GM12878 (cell line): ENCODE data around the gene KRT33A. TPM values are rescaled to one million over a fixed set of nuclear protein-coding genes. Genes with fewer than 3 reads are reported as not detected.
A peak's percentile ranks its signal among the peaks of the same experiment; 100 is the strongest.

ENCODE experiments used
- ATAC-seq: fragments of 200-7000 bp; cut with Tn5 transposase; 3 replicates; pipeline ENCODE4 v1.9.1; 2020; ENCODE audit warnings: mild to moderate bottlenecking, moderate library complexity
- BruUV-seq: library from RNA; stranded (reverse); fragments of 400-500 nt; replicated peaks from 2 replicates; lab custom pipeline; 2021; lab: Mats Ljungman, UMichigan
- CTCF ChIA-PET: fragments of 300-600 bp; sonication (Branson Sonifier 250); formaldehyde crosslinking; extraction: SDS; loops from one replicate; lab custom pipeline; 2021; ENCODE audit warnings: inconsistent platforms; lab: Yijun Ruan, JAX
- POLR2A ChIA-PET: fragments of 350-600 bp; formaldehyde crosslinking; extraction: SDS; loops from one replicate; lab custom pipeline; 2021; ENCODE audit warnings: inconsistent platforms; lab: Charles Lee
- RAD21 ChIA-PET: fragments of 300-600 bp; sonication (Branson Sonifier 250); formaldehyde crosslinking; loops from one replicate; lab custom pipeline; 2023; ENCODE audit warnings: antibody characterized with exemption; ENCODE audit not compliant: unreplicated experiment; lab: Charles Lee
- SMC1A ChIA-PET: fragments of 300-600 bp; sonication (Branson Sonifier 250); formaldehyde crosslinking; loops from one replicate; lab custom pipeline; 2023; ENCODE audit not compliant: unreplicated experiment, uncharacterized antibody; lab: Charles Lee
- DNase-seq: peaks from one replicate; pipeline ENCODE4 v3.0.0-alpha.2; 2011; ENCODE audit warnings: low read depth, low spot score
- FAIRE-seq: peaks from 3 replicates; lab custom pipeline; 2011; peaks lifted over from hg19 to GRCh38; lab: Jason Lieb, UNC
- H2AFZ ChIP-seq: 2 replicates; pipeline ENCODE4 v1.6.0; 2011; ENCODE audit warnings: low read depth, low read length, control low read depth; ENCODE audit not compliant: control insufficient read depth
- H3K27ac ChIP-seq: 2 replicates; pipeline ENCODE4 v1.5.1; 2011; ENCODE audit warnings: control low read depth; ENCODE audit not compliant: control insufficient read depth, insufficient read depth
- H3K27me3 ChIP-seq, 2 experiments: replicated peaks in 1 of 2; 2 replicates each; pipeline versions ENCODE4 v1.6.0 to v1.6.1; 2011; ENCODE audit warnings: low read length in 1 of 2; ENCODE audit not compliant: control insufficient read depth in 2 of 2, insufficient read depth in 2 of 2
- H3K36me3 ChIP-seq, 2 experiments: 2 replicates each; pipeline ENCODE4 v1.5.1; 2011; ENCODE audit warnings: low read length in 1 of 2; ENCODE audit not compliant: control insufficient read depth in 2 of 2, insufficient read depth in 2 of 2
- H3K4me1 ChIP-seq: 2 replicates; pipeline ENCODE4 v1.6.1; 2011; ENCODE audit warnings: mild to moderate bottlenecking, low read length, moderate library complexity, mixed read lengths; ENCODE audit not compliant: control insufficient read depth, insufficient read depth
- H3K4me2 ChIP-seq: 2 replicates; pipeline ENCODE4 v1.6.0; 2011; ENCODE audit warnings: control low read depth; ENCODE audit not compliant: control insufficient read depth, insufficient read depth
- H3K4me3 ChIP-seq: fragments of 200-600 bp; sonication (generic); 2 replicates; pipeline ENCODE4 v1.5.1; 2016
- H3K79me2 ChIP-seq: 2 replicates; pipeline ENCODE4 v1.6.0; 2011; ENCODE audit warnings: low read length; ENCODE audit not compliant: control insufficient read depth, insufficient read depth
- H3K9ac ChIP-seq: 2 replicates; pipeline ENCODE4 v1.8.0; 2011; ENCODE audit warnings: low read length, control low read depth, mixed read lengths; ENCODE audit not compliant: control insufficient read depth, insufficient read depth
- H3K9me3 ChIP-seq: replicated peaks from 3 replicates; pipeline ENCODE4 v1.5.1; 2011; ENCODE audit warnings: mild to moderate bottlenecking, low read length; ENCODE audit not compliant: control insufficient read depth, insufficient read depth
- H4K20me1 ChIP-seq: 2 replicates; pipeline ENCODE4 v1.6.0; 2011; ENCODE audit not compliant: control insufficient read depth, insufficient read depth
- BRCA1 ChIP-seq: IDR thresholded peaks from 2 replicates; pipeline ENCODE4 v1.6.1; 2011; ENCODE audit warnings: low read depth, low read length, improper control_type of control experiment
- CBX3 ChIP-seq: fragments of 200-600 bp; sonication (generic); IDR thresholded peaks from 2 replicates; pipeline ENCODE4 v1.6.1; 2016; ENCODE audit warnings: low read depth, borderline replicate concordance
- CHD1 ChIP-seq: IDR thresholded peaks from 2 replicates; pipeline ENCODE4 v1.6.1; 2012; ENCODE audit warnings: low read depth, low read length, improper control_type of control experiment
- E2F4 ChIP-seq: IDR thresholded peaks from 2 replicates; pipeline ENCODE4 v1.6.1; 2012; ENCODE audit warnings: low read depth, low read length, improper control_type of control experiment
- GABPA ChIP-seq: IDR thresholded peaks from 2 replicates; pipeline ENCODE4 v1.6.1; 2014; ENCODE audit warnings: antibody characterized with exemption, low read depth, mild to moderate bottlenecking, inconsistent platforms
- HDGF ChIP-seq: fragments of 450-650 bp; IDR thresholded peaks from 2 replicates; pipeline ENCODE4 v1.6.1; 2016; ENCODE audit warnings: antibody characterized with exemption
- JUNB ChIP-seq: IDR thresholded peaks from 2 replicates; pipeline ENCODE4 v1.6.1; 2016; ENCODE audit warnings: antibody characterized with exemption, mild to moderate bottlenecking
- KDM1A ChIP-seq: fragments of 200-600 bp; sonication (generic); IDR thresholded peaks from 2 replicates; pipeline ENCODE4 v1.6.1; 2016; ENCODE audit warnings: borderline replicate concordance
- MAX ChIP-seq: IDR thresholded peaks from 2 replicates; pipeline ENCODE4 v1.6.1; 2012; ENCODE audit warnings: low read depth, low read length, improper control_type of control experiment
- NFYA ChIP-seq: IDR thresholded peaks from 2 replicates; pipeline ENCODE4 v1.6.1; 2011; ENCODE audit warnings: low read depth, mild to moderate bottlenecking, low read length, improper control_type of control experiment, borderline replicate concordance
- RB1 ChIP-seq: fragments of 450-650 bp; formaldehyde crosslinking; IDR thresholded peaks from 2 replicates; pipeline ENCODE4 v1.6.1; 2017; ENCODE audit warnings: mild to moderate bottlenecking, borderline replicate concordance
- RUNX3 ChIP-seq: IDR thresholded peaks from 2 replicates; pipeline ENCODE4 v1.6.1; 2012; ENCODE audit warnings: low read length, inconsistent platforms
- SMAD5 ChIP-seq: IDR thresholded peaks from 2 replicates; pipeline ENCODE4 v1.6.1; 2016; ENCODE audit warnings: antibody characterized with exemption, low read depth
- SP1 ChIP-seq: IDR thresholded peaks from one replicate; pipeline ENCODE4 v1.6.1; 2011; ENCODE audit warnings: low read depth, low read length
- SREBF2 ChIP-seq: IDR thresholded peaks from 2 replicates; pipeline ENCODE4 v1.6.1; 2012; ENCODE audit warnings: mild to moderate bottlenecking, low read length
- SUZ12 ChIP-seq: fragments of 200-600 bp; sonication (generic); IDR thresholded peaks from one replicate; pipeline ENCODE4 v1.6.1; 2018; ENCODE audit warnings: antibody characterized with exemption, mild to moderate bottlenecking; ENCODE audit not compliant: unreplicated experiment
- TCF12 ChIP-seq: IDR thresholded peaks from 2 replicates; pipeline ENCODE4 v1.6.1; 2011; ENCODE audit warnings: low read depth, mild to moderate bottlenecking, low read length
- ZNF207 ChIP-seq: fragments of 450-650 bp; IDR thresholded peaks from 2 replicates; pipeline ENCODE4 v1.6.1; 2014; ENCODE audit warnings: antibody characterized with exemption, mild to moderate bottlenecking, borderline replicate concordance
- WGBS: methylation state at CpG from one replicate; pipeline ENCODE4 v1.1.6; 2016; ENCODE audit warnings: low lambda C conversion rate; ENCODE audit not compliant: insufficient replicate concordance, insufficient coverage; ENCODE audit errors: missing lambda C conversion rate; 5-methylcytosine and 5-hydroxymethylcytosine counted together
- in situ Hi-C: fragments of 300-500 bp; cut with MboI; formaldehyde crosslinking; loops from 9 replicates; pipeline ENCODE4 v1.14.3; 2018; ENCODE audit warnings: mixed read lengths
- intact Hi-C: fragments of 100-400 bp; cut with micrococcal nuclease; formaldehyde crosslinking; loops from one replicate; pipeline ENCODE4 v1.14.2; 2022; ENCODE audit not compliant: unreplicated experiment
- polyA plus RNA-seq, 11 experiments: library from polyadenylated mRNA; depleted of rRNA in 4 of 11; unstranded in 6 of 11; stranded (reverse) in 5 of 11; fragments of >200 nt; fragmentation: Nextera tagmentation in 4 of 11; fragmentation: Illumina TruSeq in 1 of 11; extraction: Ambion mirVana in 4 of 11; extraction: Trizol in 1 of 11; gene quantifications; 1 replicate in 1 of 11; 2 replicates in 10 of 11; pipeline versions ENCODE4 v1.2.1 to v1.2.3, GENCODE V29; 2011 to 2016; ENCODE audit warnings: inconsistent platforms in 2 of 11, missing spikeins in 2 of 11, low read depth in 1 of 11
- total RNA-seq, 4 experiments: library from RNA; depleted of rRNA in 3 of 4; stranded (reverse); fragments of >200 nt in 3 of 4; fragmentation: Illumina TruSeq in 1 of 4; extraction: Trizol in 1 of 4; gene quantifications; 2 replicates each; pipeline versions ENCODE4 v1.2.1 to v1.2.3, GENCODE V29; 2013 to 2021

The KRT33A gene
- total and polyA plus RNA-seq, 10 of the 15 experiments (the other 5 are each of a cell fraction or from before 2014, with no cell fraction given): not detected

- Histone ChIP-seq H3K9me3 (no peaks in the 10 kb centered on the region; the same call in 2 of the 3 replicates), H3K36me3 (no peaks in the 10 kb centered on the region), H4K20me1 (no peaks in the 10 kb centered on the region), H3K4me3 (no peak within 1 kb of the TSS), H3K27me3 (peaks cover 3 to 4% of the 10 kb centered on the region in 2 experiments; a peak in 2 of 4 replicates), H3K79me2 (no peaks in the 10 kb centered on the region), H2AFZ (peak within 1 kb of the TSS; percentile 24; the same call in 1 of the 2 replicates), H3K9ac (no peak within 1 kb of the TSS), H3K4me2 (no peak within 1 kb of the TSS), H3K27ac (no peak within 1 kb of the TSS), H3K4me1 (no peaks in the 10 kb centered on the region; the same call in 1 of the 2 replicates)
- no TSS peak for BruUV-seq
- no peak for DNase-seq
- intact Hi-C loops: no loop called here
- in situ Hi-C loops: no loop called here
- peak; percentile 61 for ATAC-seq
- TF ChIP-seq CBX3: no peak
- no peak for TF ChIP-seq TCF12
- no peak for TF ChIP-seq SMAD5
- no peak for TF ChIP-seq JUNB
- TF ChIP-seq CHD1: no peak
- no peak for TF ChIP-seq RB1
- TF ChIP-seq E2F4: no peak
- TF ChIP-seq SP1: no peak
- TF ChIP-seq GABPA: no peak
- no peak for TF ChIP-seq RUNX3
- TF ChIP-seq HDGF: no peak
- TF ChIP-seq KDM1A: no peak
- TF ChIP-seq NFYA: no peak
- TF ChIP-seq ZNF207: no peak
- TF ChIP-seq BRCA1: no peak
- TF ChIP-seq SREBF2: no peak
- no peak for TF ChIP-seq SUZ12
- no peak for TF ChIP-seq MAX
- ChIA-PET POLR2A (no interaction called here), CTCF (interaction anchor here (0.9 to 1.0 kb wide), 2 partner anchors 21 to 181 kb away, joined by 3 read pairs; partner anchors contain the start of gene KRT36), RAD21 (no interaction called here), SMC1A (interaction anchor here (2.3 kb wide), 1 partner anchor 13 kb away, joined by 6 read pairs; no protein-coding TSS in a partner anchor)
- no peak for FAIRE-seq
- WGBS: 27% methylated on average over 7 of the region's 7 CpGs
These were observed 41.7 kb downstream of the KRT33A start, which contains the start of gene KRTAP16-1 for GRCh38 chr17:41308918-41309359. TSS of gene KRTAP16-1 (minus strand) at chr17:41309309. CDS start at chr17:41309253, 56 bp downstream.
